ENCODE data around the gene EPHA4. TPM values are rescaled to one million over a fixed set of nuclear protein-coding genes. Genes with fewer than 3 reads are reported as not detected.

EPHA4 gene
- total RNA-seq, 2 donors from 2014 or later, result 20.8 to 39.2 TPM

DNA sequence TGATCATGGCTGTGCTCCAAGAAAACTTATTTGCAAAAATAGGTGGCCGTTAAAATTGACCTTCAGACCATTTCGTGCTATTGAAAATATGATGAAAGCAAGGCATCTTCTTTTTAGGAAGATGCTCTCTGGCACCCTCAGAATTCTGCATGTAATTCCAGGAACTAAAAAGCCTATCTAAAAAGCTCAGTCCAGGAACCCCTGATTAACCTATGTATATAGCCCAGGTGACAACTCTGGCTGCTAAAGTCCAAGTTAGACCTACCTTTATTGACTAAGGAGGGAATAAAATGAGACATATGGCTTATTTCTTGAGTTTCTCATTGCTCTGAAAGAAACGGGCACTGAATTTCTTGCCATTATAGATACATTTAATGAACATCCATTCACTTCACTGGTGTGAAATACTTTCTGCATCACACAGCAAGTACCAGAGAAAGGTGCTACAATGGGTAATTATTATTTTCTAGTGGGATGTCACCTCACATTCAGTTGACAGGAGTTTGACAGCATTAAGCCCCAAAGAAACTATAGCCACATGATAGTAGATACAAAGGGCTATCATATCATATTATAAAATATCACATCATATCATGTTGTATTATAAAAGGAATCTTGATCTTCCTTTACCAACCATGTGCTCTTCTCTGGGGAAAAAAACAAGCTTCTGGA, 83.8 kb downstream of the EPHA4 start:
- intact Hi-C loops (cut with DNase I), result no loop called here
- no peak for DNase-seq (ENCODE audit: low spot score)

DNA sequence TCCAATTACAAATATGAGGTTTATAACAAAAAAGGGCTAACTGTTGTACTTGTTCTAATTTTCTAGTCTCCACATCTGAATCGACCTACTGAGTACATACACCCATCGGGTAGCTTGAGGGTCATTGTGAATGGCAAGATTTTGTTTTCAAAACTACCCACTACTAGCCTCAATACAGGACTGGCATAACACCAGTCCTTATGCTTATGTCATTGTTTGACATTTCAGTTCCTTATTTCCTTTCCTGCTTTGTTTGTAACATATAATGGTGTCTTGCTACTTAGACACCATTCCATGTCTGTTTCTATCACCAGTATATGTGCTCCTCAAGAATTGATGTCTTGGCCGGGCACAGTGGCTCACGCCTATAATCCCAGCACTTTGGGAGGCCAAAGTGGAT, 86.0 kb downstream of the EPHA4 start:
- no peak for DNase-seq (ENCODE audit: low spot score)
- intact Hi-C loops (cut with DNase I), result no loop called here

DNA sequence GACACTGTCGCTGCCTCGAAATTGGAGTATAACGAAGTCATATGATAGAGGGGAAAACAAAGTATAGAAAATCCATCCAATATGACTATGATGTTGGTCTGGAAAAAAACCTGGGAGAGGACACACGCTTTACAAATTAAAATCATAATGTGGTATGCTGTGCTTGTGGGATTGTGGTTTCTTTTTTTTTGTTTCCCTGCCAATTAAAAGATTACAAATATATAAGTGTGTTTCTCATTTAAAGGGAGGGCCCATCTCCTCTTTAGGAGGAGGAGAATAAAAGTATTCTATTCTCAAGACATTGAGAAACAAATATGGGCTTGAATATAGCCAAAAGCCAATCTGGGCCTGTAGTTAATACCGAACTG, 86.6 kb downstream of the EPHA4 start:
- intact Hi-C loops (cut with DNase I), result no loop called here
- no peak for DNase-seq (ENCODE audit: low spot score)

DNA sequence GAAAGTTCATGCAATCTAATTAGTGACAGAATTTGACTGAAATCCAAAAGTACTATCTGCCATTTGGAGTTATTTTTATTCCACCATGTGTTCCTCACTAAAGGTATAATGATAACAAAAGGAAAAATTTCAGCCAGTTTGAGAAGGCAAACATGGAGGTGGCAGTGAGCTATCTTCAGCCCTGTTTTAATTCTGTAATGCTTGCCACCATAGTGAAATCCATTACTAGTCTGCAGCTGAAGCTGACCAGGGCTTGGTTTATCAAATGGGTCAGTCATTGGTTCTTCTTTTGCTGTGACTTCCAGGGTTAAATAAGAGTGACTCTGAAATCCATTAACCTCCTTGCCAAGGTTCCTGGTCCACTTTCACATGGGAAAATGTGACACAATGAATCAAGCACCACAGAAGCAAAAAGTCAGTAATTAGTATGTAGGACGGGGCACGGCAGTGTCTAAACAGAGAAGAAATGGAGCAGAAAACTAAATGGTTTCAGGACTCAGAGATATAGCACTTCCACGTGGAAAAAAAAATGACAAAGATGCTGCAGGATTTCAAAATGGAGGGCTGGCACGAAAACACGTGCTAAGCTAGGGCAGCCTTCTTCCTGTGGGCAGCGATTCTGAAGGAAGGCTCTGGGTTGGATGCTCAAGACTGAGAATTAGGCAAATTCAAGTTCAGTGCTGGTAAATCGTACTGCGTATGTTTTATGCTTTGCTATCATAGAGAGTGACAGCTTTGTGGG, 87.2 kb downstream of the EPHA4 start:
- DNase-seq (ENCODE audit: low spot score), result no peak
- intact Hi-C loops (cut with DNase I), result no loop called here

DNA sequence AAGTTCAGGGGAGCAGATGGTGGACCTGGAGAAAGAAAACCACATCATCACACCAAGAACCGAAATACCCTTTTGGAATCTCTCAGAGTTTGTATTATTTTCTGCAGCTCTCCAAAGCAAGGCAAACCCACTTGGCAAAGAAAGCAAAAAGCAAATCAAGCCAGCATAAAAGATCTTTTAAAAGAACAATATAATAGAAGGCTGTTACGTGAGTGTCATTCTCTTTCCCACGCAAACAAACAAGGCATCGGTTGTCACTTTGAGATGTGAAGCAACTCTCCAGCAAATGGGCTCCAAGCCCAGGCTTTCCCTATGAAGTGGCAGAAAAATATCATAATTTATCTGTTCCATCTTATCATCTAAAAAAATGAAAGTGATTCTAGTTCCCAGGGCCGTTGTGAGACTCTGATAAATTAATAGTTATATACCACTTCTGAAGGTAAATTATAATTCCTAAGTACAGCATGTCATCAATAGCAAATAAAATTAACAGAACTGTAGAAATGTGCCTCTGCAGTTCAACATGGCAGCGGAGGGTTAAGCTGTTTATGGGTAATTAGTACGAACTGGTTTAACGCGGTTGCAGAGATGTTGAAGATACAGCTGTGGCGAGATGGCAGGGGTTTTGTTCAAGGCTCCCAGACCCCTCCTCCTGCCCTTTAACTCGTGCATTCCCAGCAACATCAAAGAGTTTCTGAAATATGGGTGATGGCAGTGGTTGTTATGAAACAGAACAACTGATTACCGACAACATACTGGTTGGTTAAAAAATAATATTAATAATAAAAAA, 89.2 kb downstream of the EPHA4 start:
- intact Hi-C loops (cut with DNase I), result no loop called here
- DNase-seq (ENCODE audit: low spot score), result no peak

DNA sequence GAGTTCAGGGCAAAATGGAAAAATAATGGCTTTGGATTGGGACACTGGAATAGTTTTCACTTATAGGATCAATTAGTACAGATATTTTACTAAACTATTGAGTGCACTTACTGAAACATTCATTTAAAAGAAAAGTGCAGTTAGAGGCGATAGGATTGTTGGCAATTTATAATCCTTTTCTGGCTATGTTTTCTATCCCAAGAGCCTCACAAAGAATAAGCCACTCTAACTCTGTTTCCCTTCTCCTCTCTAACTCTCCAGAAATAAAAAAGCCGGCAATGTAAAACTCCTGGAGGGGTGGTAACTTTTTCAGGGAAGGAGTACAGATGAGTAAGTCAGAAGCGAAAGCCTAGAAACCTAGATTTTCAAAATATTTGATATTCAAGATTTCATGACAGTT, 91.3 kb downstream of the EPHA4 start:
- intact Hi-C loops (cut with DNase I), result no loop called here
- no peak for DNase-seq (ENCODE audit: low spot score)

DNA sequence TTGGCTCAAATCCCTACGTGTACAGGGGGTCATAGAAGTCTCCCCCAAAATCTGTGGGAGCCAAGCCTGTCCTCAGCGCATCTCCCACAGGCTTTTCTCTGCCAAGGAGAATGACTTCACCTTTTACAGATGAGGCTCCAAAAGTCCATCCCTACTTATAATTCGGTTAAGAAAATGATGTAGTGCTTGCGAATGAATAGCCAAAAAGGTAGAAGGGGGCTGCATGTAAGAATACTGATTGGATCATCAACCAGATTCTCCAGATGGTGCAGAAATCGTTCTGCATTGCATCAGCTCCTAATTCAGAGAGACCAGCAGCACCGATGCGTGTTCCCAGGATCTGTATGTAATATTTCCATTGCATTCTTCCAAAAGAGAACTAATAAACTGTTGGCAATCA, 91.9 kb downstream of the EPHA4 start:
- intact Hi-C loops (cut with DNase I), result no loop called here
- DNase-seq (ENCODE audit: low spot score), result no peak

DNA sequence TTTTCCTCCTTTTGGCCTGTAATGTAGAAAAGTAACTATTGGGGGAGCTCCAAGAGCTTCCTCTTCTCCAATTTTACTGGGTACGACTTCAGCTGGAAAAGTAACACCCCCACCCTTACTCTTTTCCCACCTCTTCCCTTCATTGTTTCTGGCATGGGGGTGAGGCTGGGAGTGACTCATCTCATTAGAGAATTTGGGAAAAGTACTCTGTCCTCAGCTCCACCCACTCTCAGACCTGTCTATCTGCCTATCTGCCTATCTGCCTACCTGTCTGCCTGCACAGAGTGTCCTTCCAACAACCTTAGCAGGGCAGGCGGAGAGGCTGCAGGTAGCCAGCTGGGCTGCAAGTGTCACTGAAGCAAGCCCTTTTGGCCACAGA, 93.6 kb downstream of the EPHA4 start:
- no peak for DNase-seq (ENCODE audit: low spot score)
- intact Hi-C loops (cut with DNase I), result no loop called here

DNA sequence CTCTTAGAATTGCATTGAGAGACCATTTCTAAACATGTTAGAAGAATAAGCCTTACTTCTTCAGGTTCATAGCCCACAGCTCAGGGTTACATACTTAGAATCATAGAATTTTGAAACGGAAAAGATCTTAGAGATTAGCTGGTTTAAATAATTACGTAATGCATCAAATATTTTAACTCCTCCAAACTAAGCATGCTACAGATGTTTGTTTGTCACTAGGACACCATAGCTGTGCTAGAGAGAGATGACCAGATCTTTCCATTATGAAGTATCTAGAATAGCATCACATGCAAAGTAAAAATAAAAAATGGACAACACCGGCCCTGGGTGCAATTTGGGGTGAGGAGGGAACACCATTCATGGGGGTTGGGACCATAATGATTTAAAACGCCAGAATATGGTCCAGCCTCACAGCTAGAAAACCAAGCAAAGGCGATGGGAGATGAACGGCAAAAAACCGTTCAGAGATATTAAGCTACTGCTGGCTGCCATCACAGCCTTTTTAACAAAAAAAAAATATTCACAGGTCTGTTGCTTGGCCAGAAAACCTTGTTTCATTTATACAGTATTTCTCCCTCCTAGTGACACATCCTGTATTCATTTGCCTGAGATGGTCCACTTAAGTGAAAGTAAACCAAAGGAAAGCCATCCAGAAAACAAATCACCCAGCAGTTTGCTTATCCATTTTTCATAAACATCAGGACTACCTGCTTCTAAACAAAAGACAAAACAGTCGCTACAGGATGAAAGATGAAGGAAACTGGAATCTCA, 94.2 kb downstream of the EPHA4 start:
- intact Hi-C loops (cut with DNase I), result no loop called here
- no peak for DNase-seq (ENCODE audit: low spot score)

DNA sequence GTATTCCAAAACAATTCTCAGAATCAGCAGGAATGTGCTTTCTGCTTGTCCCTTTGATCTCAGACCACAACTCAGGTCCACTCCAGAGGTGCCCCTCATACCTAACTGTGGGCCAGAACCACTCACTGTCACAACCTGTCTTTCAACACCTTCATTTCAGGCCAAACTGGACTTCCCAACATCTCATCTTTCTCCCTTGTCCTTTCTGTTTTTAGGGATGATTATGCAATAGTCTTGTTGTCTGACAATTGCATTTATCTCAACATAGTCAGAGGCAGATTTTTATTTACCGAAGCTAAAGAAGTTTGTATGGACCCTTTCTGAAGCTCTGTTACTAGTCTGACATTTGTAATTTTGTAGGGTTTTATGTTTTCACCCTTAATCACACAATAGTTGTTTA, 95.9 kb downstream of the EPHA4 start:
- DNase-seq (ENCODE audit: low spot score), result no peak
- intact Hi-C loops (cut with DNase I), result no loop called here

DNA sequence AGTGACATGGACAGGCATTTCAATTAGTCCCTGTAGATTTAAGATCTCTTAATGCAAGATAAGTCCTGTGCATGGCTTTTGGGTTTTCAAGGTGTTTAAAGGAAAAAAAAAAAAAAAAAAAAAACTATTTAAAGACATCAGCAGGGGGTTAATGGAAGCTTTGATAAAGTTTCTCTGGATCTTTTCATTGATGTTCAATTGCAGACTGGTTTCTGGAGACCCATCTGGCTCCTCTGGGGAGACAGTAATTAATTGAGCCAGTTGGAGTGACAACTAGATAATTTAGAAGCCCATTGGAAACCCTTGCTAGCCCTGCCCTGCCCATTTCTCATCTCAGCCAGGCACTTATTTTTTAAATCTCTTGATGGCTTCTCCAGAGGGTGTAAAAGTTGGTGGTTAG, 98.7 kb downstream of the EPHA4 start:
- no peak for DNase-seq (ENCODE audit: low spot score)
- intact Hi-C loops (cut with DNase I), result no loop called here

DNA sequence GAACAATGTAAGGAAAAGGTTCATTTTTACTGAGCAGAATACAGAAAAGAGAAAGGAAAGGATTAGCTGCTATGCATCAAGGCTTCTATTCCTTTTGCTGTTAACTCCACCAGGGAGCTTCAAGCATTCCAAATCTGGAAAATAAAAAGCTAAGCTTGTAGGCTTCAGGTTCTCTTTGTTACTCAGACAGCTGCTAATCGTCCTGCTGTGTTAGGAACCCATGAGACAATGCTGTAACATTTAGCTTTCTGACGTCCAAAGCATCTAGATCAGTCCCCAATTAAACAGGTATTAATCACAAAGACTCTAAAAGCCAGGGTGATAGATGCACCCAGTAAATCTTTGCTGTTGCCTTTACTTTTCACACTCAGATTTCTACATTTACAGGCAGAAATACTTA, 103.8 kb downstream of the EPHA4 start:
- intact Hi-C loops (cut with DNase I), result no loop called here
- no peak for DNase-seq (ENCODE audit: low spot score)

DNA sequence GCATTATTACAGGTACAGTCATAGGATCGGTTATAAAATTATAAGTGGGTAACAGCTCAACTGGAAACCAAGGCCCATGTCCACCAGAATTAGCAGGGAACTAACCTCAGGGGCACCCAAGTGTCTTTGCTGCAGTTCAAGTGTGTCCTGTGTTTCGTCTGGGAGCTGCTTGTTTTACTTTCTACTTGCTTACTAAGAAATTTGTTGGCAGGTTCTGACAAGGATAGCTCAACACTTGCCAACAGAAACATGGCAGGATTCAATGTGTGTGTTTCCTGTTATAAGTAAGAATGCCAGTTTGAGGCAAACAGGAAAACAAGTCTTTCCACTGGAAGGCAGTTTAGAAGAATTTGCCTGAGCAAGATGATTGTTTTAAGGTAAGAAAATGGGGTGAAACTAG, 104.5 kb downstream of the EPHA4 start:
- intact Hi-C loops (cut with DNase I), result no loop called here

DNA sequence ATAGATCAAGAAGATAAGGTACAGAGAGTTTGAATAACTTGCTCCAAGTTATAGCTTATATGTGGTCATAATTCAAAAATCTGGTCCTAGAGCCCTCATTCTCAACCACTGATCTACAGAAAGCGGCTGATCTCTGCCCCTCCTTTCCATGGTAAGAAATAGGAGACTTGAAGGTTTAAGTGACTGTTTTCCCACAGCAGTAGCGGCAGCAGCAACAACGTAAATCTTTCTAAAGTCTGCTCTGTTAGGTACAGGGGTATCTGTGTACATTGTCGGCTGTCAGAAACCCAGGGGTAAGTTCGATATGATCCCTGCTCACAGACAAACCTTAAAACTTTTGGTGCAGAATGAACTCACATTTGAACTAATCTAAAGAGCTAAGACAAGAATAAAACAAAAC, 105.4 kb downstream of the EPHA4 start:
- intact Hi-C loops (cut with DNase I), result no loop called here

More for the DNA sequence above, 104.5 kb downstream of the EPHA4 start:
- DNase-seq (ENCODE audit: low spot score), result no peak

DNA sequence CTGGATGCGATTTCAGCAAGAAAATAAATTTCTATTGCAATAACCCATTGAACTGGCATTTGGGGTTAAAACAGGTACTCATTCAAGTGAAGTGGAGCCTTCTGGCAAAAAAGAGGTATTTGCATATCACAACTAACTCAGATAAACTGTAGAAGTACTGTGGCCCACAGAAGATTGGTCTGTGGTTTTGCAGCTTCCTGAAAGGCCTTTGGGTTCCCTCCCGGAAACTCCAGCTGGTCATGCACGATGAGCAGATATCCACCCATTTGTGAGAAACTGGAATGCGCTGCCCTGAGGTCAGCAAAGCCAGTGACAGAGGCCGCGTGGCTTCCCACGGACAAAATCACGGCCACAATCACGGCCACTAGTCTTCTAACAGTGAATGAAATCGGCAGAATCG, 106.3 kb downstream of the EPHA4 start:
- intact Hi-C loops (cut with DNase I), result no loop called here
- no peak for DNase-seq (ENCODE audit: low spot score)

More for the DNA sequence above, 105.4 kb downstream of the EPHA4 start:
- no peak for DNase-seq (ENCODE audit: low spot score)

DNA sequence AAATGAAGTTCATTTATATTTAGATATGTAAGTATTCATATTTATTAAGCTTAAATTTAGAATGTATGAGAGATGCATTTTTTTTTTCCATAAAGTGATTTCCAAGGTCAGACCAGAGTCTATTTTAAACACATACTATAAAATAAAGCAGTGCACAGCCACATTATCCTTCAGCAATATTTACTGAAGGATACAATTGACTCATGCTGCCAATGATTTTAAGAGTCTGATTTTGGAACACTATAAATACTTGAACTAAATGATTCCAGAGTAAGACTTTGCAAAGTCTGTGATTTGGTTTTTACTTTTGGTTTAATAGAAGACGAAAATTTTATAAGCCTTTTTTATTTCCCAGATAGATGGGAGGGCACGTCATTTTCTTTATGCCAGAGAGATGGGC, 107.1 kb downstream of the EPHA4 start:
- intact Hi-C loops (cut with DNase I), result no loop called here
- no peak for DNase-seq (ENCODE audit: low spot score)

DNA sequence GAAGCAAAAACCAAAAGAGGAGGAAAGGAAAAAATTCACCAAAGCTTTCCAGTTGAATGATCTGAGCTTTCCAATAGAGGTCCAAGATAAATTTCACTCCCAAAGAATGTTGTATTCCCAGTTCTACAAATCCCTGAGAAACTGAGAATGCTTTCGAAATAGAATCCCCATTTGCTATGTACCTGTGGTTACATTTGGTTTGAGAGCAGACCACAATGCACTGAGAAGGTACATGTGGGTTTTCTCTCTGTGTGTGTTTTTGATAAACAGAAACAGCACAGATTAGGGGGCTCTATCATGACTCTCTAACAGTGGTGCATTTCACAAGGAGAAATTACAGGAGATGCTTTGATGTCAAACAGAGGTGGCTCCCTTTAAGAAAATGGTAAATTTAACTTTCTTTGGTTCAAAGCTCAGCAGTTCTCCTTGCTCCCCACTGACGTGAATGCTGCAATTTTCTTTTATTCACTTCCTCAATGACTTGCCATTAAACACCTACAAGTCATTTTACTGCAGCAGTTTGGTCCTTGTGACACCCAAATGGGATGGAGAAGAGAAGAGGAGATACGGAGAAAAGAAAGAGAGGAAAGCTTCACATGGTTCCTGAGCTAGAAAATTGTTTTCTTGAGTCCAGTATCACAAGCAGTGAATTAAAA, 108.7 kb downstream of the EPHA4 start:
- intact Hi-C loops (cut with DNase I), result no loop called here
- DNase-seq (ENCODE audit: low spot score), result no peak

DNA sequence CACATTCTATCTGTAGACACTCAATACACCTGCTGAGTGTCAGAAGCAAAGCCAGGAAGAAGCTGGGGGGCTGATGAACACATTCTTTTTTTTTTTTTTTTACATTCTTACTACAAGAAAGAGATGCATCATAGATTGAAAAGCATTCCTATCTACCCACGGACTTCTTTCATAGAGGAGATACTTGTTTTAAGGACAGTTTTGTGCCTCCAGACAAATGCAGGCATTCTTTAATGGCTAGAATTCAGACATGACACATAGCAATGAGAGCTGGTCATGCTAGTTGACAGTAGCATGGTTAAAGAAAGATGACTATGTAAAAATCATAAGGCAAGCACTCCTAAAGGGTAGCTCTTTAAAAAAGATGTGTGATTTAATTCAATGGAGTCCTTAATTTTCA, 110.2 kb downstream of the EPHA4 start:
- no peak for DNase-seq (ENCODE audit: low spot score)
- intact Hi-C loops (cut with DNase I), result no loop called here

DNA sequence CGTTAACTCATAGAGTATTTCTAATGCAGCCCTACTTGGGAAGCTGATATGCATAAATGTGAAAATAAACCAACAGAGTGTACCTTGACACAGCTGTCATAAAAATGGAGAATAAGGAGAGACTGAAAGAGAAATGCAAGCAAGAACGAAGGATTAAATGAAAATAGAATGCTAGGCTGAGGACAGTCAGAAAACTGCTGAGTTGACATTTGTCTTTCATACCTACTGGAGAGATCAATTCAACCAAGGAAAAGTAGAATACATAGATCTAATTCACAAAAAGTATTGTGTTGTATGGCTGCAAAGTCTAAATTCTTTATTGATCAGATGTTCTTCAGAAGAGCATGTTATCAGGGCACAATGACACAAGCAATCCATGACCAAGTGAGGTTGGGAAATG, 112.0 kb downstream of the EPHA4 start:
- DNase-seq (ENCODE audit: low spot score), result no peak
- intact Hi-C loops (cut with DNase I), result no loop called here

All from posterior vena cava (tissue), 2 donors.